A673 (cell line): ENCODE data around the gene RALGPS1.

ENCODE experiments used
- CTCF ChIP-seq: fragments of 300-800, 200-600 bp; sonication (generic); conservative IDR thresholded peaks from 2 replicates; pipeline ENCODE4 v1.5.1; 2017; ENCODE audit warnings: low read depth, mild to moderate bottlenecking, antibody characterized with exemption, low read length, moderate library complexity, mixed read lengths
- EZH2 ChIP-seq: fragments of 200-600 bp; sonication (generic); IDR thresholded peaks from 2 replicates; pipeline ENCODE4 v1.6.1; 2017; ENCODE audit warnings: borderline replicate concordance, low read depth, mild to moderate bottlenecking, mixed read lengths, antibody characterized with exemption, low read length; ENCODE audit not compliant: poor library complexity, severe bottlenecking

- no peak for TF ChIP-seq CTCF
- no peak for TF ChIP-seq EZH2
Observed at GRCh38 chr9:127126971-127127370, 212.4 kb downstream of the RALGPS1 start.
